ENCODE results near the gene PLCD1. TPM values are rescaled to one million over a fixed set of nuclear protein-coding genes. Genes with fewer than 3 reads are reported as not detected.
A peak's percentile ranks its signal among the peaks of the same experiment; 100 is the strongest.

PLCD1 gene
- total and polyA plus RNA-seq, 2 experiments from 2014 or later, result 16.0 to 24.4 TPM

DNA sequence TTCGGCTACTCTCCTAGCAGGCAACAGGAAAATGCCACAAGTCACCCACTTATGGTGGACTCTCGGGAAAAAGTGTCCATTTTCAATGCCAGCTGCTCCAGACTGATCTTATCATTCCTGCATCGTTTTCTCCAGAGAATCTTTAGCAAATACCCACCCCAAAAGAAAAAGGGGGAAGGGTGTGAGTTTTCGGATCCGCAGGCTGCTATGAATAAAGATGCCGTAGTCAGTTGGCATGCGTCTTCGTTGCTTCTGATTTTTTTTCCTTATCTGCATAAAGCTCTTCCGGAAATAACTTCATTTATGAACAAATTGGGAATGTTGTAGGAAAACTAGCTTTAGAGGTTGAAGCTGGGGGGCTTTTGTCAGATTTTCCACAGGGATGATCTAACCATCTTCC lies 61.2 kb downstream of the PLCD1 start (continued):
- TF ChIP-seq JUNB (IDR thresholded peaks at IDR 0.05; ENCODE audit: unreplicated experiment), result no peak

DNA sequence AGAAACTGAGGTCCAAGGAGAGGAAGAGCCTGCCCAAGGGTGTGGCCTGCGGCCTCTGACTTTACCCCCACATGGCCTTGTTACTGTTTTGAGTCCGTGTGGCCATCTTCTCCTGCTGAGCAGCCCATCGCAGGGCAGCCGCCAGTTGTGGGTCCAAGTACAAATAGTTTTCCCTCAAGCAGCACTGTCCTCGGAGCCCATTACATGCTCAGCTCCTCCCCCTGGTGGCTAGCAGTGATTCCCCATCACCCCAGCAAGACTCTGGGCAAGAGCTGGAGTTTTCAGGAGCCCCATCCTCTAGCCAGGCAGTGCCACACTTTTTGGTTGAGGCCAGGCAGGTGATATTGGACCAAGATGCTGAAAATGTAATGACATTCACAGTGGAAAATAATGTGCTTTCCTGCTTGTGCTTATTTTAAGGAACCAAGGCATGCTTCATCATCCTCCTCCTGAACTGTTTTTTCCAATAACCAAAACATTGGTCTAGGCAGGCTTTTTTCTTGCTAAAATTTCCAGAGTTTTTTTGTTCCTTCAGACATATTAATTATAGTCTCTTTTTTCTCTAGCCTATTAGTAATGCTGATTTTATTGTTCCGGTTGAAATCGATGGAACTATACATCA lies 62.1 kb downstream of the PLCD1 start:
- peaks cover 2% of the 10 kb centered on the region for H3K27me3 Mint-ChIP-seq (ENCODE audit: insufficient read depth, low read depth, poor library complexity)
- Histone ChIP-seq H3K79me2 (replicated peaks; ENCODE audit: insufficient read depth) (no peaks in the 10 kb centered on the region), H3K4me1 (ENCODE audit: insufficient read depth) (peaks cover 23% of the 10 kb centered on the region), H3F3A (replicated peaks; ENCODE audit: low read depth) (no peaks in the 10 kb centered on the region), H3K4me3 (no peak overlapping the region), H2AFZ (no peak overlapping the region), H4K20me1 (replicated peaks; ENCODE audit: insufficient read depth) (no peaks in the 10 kb centered on the region), H3K4me2 (no peak overlapping the region), H3K27me3 (ENCODE audit: insufficient read depth) (no peaks in the 10 kb centered on the region), H3K36me3 (ENCODE audit: insufficient read depth) (no peaks in the 10 kb centered on the region), H3K9me2 (ENCODE audit: insufficient read depth) (no peaks in the 10 kb centered on the region), H3K27ac (ENCODE audit: low read depth) (no peak overlapping the region)
- peaks cover 6% of the 10 kb centered on the region; the same call in 1 of the 3 replicates for H3K36me3 Mint-ChIP-seq (ENCODE audit: low read depth)
- no peaks in the 10 kb centered on the region for H3K9me3 Mint-ChIP-seq
- DNase-seq (ENCODE audit: low spot score) (peak; percentile 93), ATAC-seq (peak; percentile 98)
- no peak for TF ChIP-seq POLR2AphosphoS5 (IDR thresholded peaks at IDR 0.05; ENCODE audit: low read depth)
- TF ChIP-seq, protein P1, sequence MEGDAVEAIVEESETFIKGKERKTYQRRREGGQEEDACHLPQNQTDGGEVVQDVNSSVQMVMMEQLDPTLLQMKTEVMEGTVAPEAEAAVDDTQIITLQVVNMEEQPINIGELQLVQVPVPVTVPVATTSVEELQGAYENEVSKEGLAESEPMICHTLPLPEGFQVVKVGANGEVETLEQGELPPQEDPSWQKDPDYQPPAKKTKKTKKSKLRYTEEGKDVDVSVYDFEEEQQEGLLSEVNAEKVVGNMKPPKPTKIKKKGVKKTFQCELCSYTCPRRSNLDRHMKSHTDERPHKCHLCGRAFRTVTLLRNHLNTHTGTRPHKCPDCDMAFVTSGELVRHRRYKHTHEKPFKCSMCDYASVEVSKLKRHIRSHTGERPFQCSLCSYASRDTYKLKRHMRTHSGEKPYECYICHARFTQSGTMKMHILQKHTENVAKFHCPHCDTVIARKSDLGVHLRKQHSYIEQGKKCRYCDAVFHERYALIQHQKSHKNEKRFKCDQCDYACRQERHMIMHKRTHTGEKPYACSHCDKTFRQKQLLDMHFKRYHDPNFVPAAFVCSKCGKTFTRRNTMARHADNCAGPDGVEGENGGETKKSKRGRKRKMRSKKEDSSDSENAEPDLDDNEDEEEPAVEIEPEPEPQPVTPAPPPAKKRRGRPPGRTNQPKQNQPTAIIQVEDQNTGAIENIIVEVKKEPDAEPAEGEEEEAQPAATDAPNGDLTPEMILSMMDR (conservative IDR thresholded peaks at IDR 0.05; ENCODE audit: low read depth in 2 of 2), result peak; percentile 92 to 96
- peaks cover 31% of the 10 kb centered on the region for H3K4me1 Mint-ChIP-seq
- no peak overlapping the region for H3K27ac Mint-ChIP-seq
- no peak overlapping the region for H3K4me3 Mint-ChIP-seq

DNA sequence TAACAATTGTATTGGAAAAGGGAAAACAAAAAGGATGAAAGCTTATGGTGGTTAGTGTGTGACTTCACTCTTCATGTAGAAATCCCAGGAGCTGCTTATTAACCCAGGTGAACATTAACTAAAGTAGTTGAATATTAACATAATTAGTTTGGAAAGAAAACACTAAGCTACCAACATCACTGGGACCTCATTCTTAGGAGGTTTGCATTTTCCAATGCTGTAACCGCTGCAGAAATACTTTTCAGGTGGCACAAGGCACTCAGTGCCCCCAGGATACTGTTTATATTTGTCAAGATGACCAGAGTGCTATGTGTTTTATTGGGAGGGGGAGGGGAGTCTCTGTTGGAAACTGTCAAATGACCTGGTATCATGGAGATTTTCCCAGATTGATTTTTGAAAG lies 64.7 kb downstream of the PLCD1 start:
- no peak overlapping the region for H3K4me3 Mint-ChIP-seq
- H3K4me1 ChIP-seq (ENCODE audit: insufficient read depth), result peaks cover 35% of the 10 kb centered on the region
- no peaks in the 10 kb centered on the region for H3K79me2 ChIP-seq (replicated peaks; ENCODE audit: insufficient read depth)
- H3K36me3 ChIP-seq (ENCODE audit: insufficient read depth), result no peaks in the 10 kb centered on the region
- no peak overlapping the region for H3K27ac Mint-ChIP-seq
- DNase-seq (ENCODE audit: low spot score) (no peak), ATAC-seq (no peak)
- no peak overlapping the region for H3K4me2 ChIP-seq
- no peaks in the 10 kb centered on the region for H3K9me3 Mint-ChIP-seq
- H3K9me2 ChIP-seq (ENCODE audit: insufficient read depth), result no peaks in the 10 kb centered on the region
- H3K27me3 Mint-ChIP-seq (ENCODE audit: insufficient read depth, low read depth, poor library complexity), result peaks cover 2% of the 10 kb centered on the region
- H3K4me1 Mint-ChIP-seq, result peaks cover 41% of the 10 kb centered on the region
- no peaks in the 10 kb centered on the region for H3K27me3 ChIP-seq (ENCODE audit: insufficient read depth)
- no peaks in the 10 kb centered on the region for H3F3A ChIP-seq (replicated peaks; ENCODE audit: low read depth)
- H4K20me1 ChIP-seq (replicated peaks; ENCODE audit: insufficient read depth), result no peaks in the 10 kb centered on the region
- H3K27ac ChIP-seq (ENCODE audit: low read depth), result no peak overlapping the region
- TF ChIP-seq CREB1 (CRISPR knock-in tag; IDR thresholded peaks at IDR 0.05; ENCODE audit: low read depth), result no peak
- TF ChIP-seq, protein P2, sequence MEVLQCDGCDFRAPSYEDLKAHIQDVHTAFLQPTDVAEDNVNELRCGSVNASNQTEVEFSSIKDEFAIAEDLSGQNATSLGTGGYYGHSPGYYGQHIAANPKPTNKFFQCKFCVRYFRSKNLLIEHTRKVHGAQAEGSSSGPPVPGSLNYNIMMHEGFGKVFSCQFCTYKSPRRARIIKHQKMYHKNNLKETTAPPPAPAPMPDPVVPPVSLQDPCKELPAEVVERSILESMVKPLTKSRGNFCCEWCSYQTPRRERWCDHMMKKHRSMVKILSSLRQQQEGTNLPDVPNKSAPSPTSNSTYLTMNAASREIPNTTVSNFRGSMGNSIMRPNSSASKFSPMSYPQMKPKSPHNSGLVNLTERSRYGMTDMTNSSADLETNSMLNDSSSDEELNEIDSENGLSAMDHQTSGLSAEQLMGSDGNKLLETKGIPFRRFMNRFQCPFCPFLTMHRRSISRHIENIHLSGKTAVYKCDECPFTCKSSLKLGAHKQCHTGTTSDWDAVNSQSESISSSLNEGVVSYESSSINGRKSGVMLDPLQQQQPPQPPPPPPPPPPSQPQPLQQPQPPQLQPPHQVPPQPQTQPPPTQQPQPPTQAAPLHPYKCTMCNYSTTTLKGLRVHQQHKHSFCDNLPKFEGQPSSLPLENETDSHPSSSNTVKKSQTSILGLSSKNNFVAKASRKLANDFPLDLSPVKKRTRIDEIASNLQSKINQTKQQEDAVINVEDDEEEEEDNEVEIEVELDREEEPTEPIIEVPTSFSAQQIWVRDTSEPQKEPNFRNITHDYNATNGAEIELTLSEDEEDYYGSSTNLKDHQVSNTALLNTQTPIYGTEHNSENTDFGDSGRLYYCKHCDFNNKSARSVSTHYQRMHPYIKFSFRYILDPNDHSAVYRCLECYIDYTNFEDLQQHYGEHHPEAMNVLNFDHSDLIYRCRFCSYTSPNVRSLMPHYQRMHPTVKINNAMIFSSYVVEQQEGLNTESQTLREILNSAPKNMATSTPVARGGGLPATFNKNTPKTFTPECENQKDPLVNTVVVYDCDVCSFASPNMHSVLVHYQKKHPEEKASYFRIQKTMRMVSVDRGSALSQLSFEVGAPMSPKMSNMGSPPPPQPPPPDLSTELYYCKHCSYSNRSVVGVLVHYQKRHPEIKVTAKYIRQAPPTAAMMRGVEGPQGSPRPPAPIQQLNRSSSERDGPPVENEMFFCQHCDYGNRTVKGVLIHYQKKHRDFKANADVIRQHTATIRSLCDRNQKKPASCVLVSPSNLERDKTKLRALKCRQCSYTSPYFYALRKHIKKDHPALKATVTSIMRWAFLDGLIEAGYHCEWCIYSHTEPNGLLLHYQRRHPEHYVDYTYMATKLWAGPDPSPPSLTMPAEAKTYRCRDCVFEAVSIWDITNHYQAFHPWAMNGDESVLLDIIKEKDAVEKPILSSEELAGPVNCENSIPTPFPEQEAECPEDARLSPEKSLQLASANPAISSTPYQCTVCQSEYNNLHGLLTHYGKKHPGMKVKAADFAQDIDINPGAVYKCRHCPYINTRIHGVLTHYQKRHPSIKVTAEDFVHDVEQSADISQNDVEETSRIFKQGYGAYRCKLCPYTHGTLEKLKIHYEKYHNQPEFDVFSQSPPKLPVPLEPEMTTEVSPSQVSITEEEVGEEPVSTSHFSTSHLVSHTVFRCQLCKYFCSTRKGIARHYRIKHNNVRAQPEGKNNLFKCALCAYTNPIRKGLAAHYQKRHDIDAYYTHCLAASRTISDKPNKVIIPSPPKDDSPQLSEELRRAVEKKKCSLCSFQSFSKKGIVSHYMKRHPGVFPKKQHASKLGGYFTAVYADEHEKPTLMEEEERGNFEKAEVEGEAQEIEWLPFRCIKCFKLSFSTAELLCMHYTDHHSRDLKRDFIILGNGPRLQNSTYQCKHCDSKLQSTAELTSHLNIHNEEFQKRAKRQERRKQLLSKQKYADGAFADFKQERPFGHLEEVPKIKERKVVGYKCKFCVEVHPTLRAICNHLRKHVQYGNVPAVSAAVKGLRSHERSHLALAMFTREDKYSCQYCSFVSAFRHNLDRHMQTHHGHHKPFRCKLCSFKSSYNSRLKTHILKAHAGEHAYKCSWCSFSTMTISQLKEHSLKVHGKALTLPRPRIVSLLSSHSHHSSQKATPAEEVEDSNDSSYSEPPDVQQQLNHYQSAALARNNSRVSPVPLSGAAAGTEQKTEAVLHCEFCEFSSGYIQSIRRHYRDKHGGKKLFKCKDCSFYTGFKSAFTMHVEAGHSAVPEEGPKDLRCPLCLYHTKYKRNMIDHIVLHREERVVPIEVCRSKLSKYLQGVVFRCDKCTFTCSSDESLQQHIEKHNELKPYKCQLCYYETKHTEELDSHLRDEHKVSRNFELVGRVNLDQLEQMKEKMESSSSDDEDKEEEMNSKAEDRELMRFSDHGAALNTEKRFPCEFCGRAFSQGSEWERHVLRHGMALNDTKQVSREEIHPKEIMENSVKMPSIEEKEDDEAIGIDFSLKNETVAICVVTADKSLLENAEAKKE (CRISPR knock-in tag; IDR thresholded peaks at IDR 0.05), result no peak
- no peak overlapping the region for H3K4me3 ChIP-seq
- peaks cover 4% of the 10 kb centered on the region; the same call in 2 of the 3 replicates for H3K36me3 Mint-ChIP-seq (ENCODE audit: low read depth)
- H2AFZ ChIP-seq, result no peak overlapping the region
